GM13976 (cell line): ENCODE data around the gene POLE.

Source experiments
- DNase-seq: peaks from one replicate; pipeline ENCODE4 v3.0.0; 2012; ENCODE audit warnings: low spot score
- CTCF ChIP-seq: IDR thresholded peaks from 2 replicates; pipeline ENCODE4 v1.5.1; 2012; ENCODE audit warnings: borderline replicate concordance, mild to moderate bottlenecking; ENCODE audit not compliant: insufficient read depth; ENCODE audit errors: extremely low read depth, missing control alignments, control extremely low read depth
- in situ Hi-C: fragments of 300-500 bp; cut with MboI; formaldehyde crosslinking; loops from one replicate; pipeline ENCODE4 v1.12.0; 2022; ENCODE audit warnings: low sequenced_read_pairs, mixed read lengths, inconsistent platforms; ENCODE audit not compliant: unreplicated experiment

POLE gene

GRCh38 chr12:132625731-132626430, 61.3 kb downstream of the POLE start:
- TF ChIP-seq CTCF, result no peak
- DNase-seq, result no peak
- in situ Hi-C loops, result no loop called here

- in situ Hi-C loops, result loop anchor here (25.0 kb wide), 1 partner anchor 213 kb away; no protein-coding TSS in a partner anchor
- TF ChIP-seq CTCF, result no peak
- no peak for DNase-seq
Measured at GRCh38 chr12:132624910-132625630, 62.1 kb downstream of the POLE start.

GRCh38 chr12:132624186-132624855, 62.8 kb downstream of the POLE start:
- no peak for DNase-seq
- in situ Hi-C loops, result loop anchor here (25.0 kb wide), 1 partner anchor 212 kb away; no protein-coding TSS in a partner anchor
- no peak for TF ChIP-seq CTCF

- no peak for TF ChIP-seq CTCF
- DNase-seq, result no peak
- in situ Hi-C loops, result loop anchor here (25.0 kb wide), 1 partner anchor 211 kb away; no protein-coding TSS in a partner anchor
Measured at GRCh38 chr12:132623072-132623869, 63.9 kb downstream of the POLE start.

GRCh38 chr12:132622437-132623071, 64.6 kb downstream of the POLE start:
- TF ChIP-seq CTCF, result no peak
- in situ Hi-C loops, result loop anchor here (25.0 kb wide), 1 partner anchor 210 kb away; no protein-coding TSS in a partner anchor
- DNase-seq, result no peak
